ENCODE results near the gene MSH3.

MSH3 gene

DNA sequence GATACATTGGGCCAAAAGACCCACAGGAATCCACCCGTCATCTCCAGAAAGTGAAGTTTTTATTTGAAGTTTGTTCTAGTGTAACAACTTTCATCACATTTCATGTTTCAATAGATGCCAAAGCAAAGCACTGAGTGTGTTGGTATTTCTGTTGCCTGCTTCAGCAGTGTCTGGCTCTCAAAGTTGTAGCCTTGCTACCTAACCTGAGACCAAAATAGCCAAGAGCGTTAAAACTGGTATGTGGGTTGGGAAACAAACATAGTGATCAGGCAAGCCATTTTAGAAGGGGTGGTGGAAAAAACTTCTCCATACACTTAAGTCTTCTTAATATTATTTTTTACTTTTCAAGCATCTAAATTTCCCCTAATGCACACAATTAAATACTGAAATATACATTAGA, 150.6 kb downstream of the MSH3 start:
- no peaks in the 10 kb centered on the region for H3F3A ChIP-seq (ENCODE audit: low read depth)
- no peaks in the 10 kb centered on the region for H3K4me1 ChIP-seq (ENCODE audit: insufficient read depth, low read length, poor library complexity, severe bottlenecking)
- TF ChIP-seq EZH2phosphoT487 (IDR thresholded peaks at IDR 0.05; ENCODE audit: borderline replicate concordance) (no peak), CTCF (conservative IDR thresholded peaks at IDR 0.05; ENCODE audit: low read length) (no peak)
- no peaks in the 10 kb centered on the region for H3K9me3 ChIP-seq (ENCODE audit: insufficient read depth, low read depth, low read length)
- H3K9me2 ChIP-seq (replicated peaks; ENCODE audit: low read depth, low read length) = no peaks in the 10 kb centered on the region
- H3K4me3 ChIP-seq (ENCODE audit: low read length, poor library complexity, severe bottlenecking) = no peak overlapping the region
- peaks cover 34% of the 10 kb centered on the region for H3K36me3 ChIP-seq (ENCODE audit: insufficient read depth, low read length)
- H3K27me3 ChIP-seq (ENCODE audit: insufficient read depth, low read length, poor library complexity, severe bottlenecking) = no peaks in the 10 kb centered on the region
- no peak overlapping the region for H3K4me2 ChIP-seq (ENCODE audit: low read depth, low read length, poor library complexity, severe bottlenecking)
- no peak overlapping the region for H3K9ac ChIP-seq (ENCODE audit: low read depth, low read length, poor library complexity, severe bottlenecking)
- no peaks in the 10 kb centered on the region for H3K79me2 ChIP-seq (ENCODE audit: insufficient read depth, low read length)
- no peak overlapping the region for H2AFZ ChIP-seq (ENCODE audit: low read length)
- H4K20me1 ChIP-seq (ENCODE audit: insufficient read depth, low read length, poor library complexity, severe bottlenecking) = no peaks in the 10 kb centered on the region

GRCh38 chr5:80806929-80807328, 152.5 kb downstream of the MSH3 start:
- Histone ChIP-seq H3K4me3 (ENCODE audit: low read length, poor library complexity, severe bottlenecking) (no peak overlapping the region), H3F3A (ENCODE audit: low read depth) (no peaks in the 10 kb centered on the region), H3K4me1 (ENCODE audit: insufficient read depth, low read length, poor library complexity, severe bottlenecking) (no peaks in the 10 kb centered on the region), H3K9ac (ENCODE audit: low read depth, low read length, poor library complexity, severe bottlenecking) (no peak overlapping the region), H3K9me3 (ENCODE audit: insufficient read depth, low read depth, low read length) (no peaks in the 10 kb centered on the region), H3K79me2 (ENCODE audit: insufficient read depth, low read length) (no peaks in the 10 kb centered on the region), H2AFZ (ENCODE audit: low read length) (no peak overlapping the region), H3K27me3 (ENCODE audit: insufficient read depth, low read length, poor library complexity, severe bottlenecking) (no peaks in the 10 kb centered on the region), H3K36me3 (ENCODE audit: insufficient read depth, low read length) (peaks cover 28% of the 10 kb centered on the region), H4K20me1 (ENCODE audit: insufficient read depth, low read length, poor library complexity, severe bottlenecking) (no peaks in the 10 kb centered on the region), H3K9me2 (replicated peaks; ENCODE audit: low read depth, low read length) (no peaks in the 10 kb centered on the region), H3K4me2 (ENCODE audit: low read depth, low read length, poor library complexity, severe bottlenecking) (no peak overlapping the region)
- TF ChIP-seq EZH2phosphoT487 (IDR thresholded peaks at IDR 0.05; ENCODE audit: borderline replicate concordance) (no peak), CTCF (conservative IDR thresholded peaks at IDR 0.05; ENCODE audit: low read length) (no peak)

GRCh38 chr5:80809451-80809850, 155.0 kb downstream of the MSH3 start:
- Histone ChIP-seq H3K9me3 (ENCODE audit: insufficient read depth, low read depth, low read length) (no peaks in the 10 kb centered on the region), H3K4me2 (ENCODE audit: low read depth, low read length, poor library complexity, severe bottlenecking) (no peak overlapping the region), H3K36me3 (ENCODE audit: insufficient read depth, low read length) (peaks cover 41% of the 10 kb centered on the region), H3F3A (ENCODE audit: low read depth) (no peaks in the 10 kb centered on the region), H2AFZ (ENCODE audit: low read length) (no peak overlapping the region), H3K27me3 (ENCODE audit: insufficient read depth, low read length, poor library complexity, severe bottlenecking) (no peaks in the 10 kb centered on the region), H4K20me1 (ENCODE audit: insufficient read depth, low read length, poor library complexity, severe bottlenecking) (no peaks in the 10 kb centered on the region), H3K4me1 (ENCODE audit: insufficient read depth, low read length, poor library complexity, severe bottlenecking) (no peaks in the 10 kb centered on the region), H3K4me3 (ENCODE audit: low read length, poor library complexity, severe bottlenecking) (no peak overlapping the region), H3K9ac (ENCODE audit: low read depth, low read length, poor library complexity, severe bottlenecking) (no peak overlapping the region), H3K79me2 (ENCODE audit: insufficient read depth, low read length) (no peaks in the 10 kb centered on the region), H3K9me2 (replicated peaks; ENCODE audit: low read depth, low read length) (no peaks in the 10 kb centered on the region)
- TF ChIP-seq CTCF (conservative IDR thresholded peaks at IDR 0.05; ENCODE audit: low read length) = no peak

All from Loucy (cell line).